Measurements from ENCODE around the gene SLC25A18.

DNA sequence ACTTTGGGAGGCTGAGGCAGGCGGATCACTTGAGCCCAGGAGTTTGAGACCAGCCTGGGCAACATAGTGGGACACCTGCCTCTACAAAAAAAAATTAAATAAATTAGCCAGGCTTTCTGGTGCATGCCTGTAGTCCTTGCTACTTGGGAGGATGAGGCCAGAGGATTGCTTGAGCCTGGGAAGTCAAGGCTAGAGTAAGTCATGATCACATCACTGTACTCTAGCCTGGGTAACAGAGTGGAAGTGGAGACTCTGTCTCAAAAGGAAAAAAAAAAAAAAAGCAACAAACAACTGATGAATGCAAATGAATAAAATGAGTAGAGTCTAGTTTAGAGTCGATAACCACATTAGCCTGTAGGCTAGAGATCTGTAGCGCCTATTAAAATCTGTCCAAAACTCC is 71.4 kb downstream of the SLC25A18 start:
- TF ChIP-seq POLR2AphosphoS5 (IDR thresholded peaks at IDR 0.05) (no peak), POLR2A (IDR thresholded peaks at IDR 0.05) (no peak)
- TF ChIP-seq, protein P1, sequence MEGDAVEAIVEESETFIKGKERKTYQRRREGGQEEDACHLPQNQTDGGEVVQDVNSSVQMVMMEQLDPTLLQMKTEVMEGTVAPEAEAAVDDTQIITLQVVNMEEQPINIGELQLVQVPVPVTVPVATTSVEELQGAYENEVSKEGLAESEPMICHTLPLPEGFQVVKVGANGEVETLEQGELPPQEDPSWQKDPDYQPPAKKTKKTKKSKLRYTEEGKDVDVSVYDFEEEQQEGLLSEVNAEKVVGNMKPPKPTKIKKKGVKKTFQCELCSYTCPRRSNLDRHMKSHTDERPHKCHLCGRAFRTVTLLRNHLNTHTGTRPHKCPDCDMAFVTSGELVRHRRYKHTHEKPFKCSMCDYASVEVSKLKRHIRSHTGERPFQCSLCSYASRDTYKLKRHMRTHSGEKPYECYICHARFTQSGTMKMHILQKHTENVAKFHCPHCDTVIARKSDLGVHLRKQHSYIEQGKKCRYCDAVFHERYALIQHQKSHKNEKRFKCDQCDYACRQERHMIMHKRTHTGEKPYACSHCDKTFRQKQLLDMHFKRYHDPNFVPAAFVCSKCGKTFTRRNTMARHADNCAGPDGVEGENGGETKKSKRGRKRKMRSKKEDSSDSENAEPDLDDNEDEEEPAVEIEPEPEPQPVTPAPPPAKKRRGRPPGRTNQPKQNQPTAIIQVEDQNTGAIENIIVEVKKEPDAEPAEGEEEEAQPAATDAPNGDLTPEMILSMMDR (IDR thresholded peaks at IDR 0.05), result no peak
